HepG2 (cell line): ENCODE data around the gene PSRC1. TPM values are rescaled to one million over a fixed set of nuclear protein-coding genes. Genes with fewer than 3 reads are reported as not detected.

ENCODE experiments used
- CBX1 ChIP-seq: IDR thresholded peaks from one replicate; pipeline ENCODE4 v1.6.1; 2016; ENCODE audit warnings: antibody characterized with exemption, low read depth
- CCDC6 ChIP-seq: sonication (generic); formaldehyde crosslinking; IDR thresholded peaks from 2 replicates; pipeline ENCODE4 v1.8.1; 2022; ENCODE audit warnings: mild to moderate bottlenecking, missing genetic modification reagents, moderate library complexity
- CEBPZ ChIP-seq: IDR thresholded peaks from 2 replicates; pipeline ENCODE4 v1.6.1; 2012; ENCODE audit warnings: low read length, improper control_type of control experiment
- CENPX ChIP-seq: sonication (generic); formaldehyde crosslinking; IDR thresholded peaks from 2 replicates; pipeline ENCODE4 v1.9.0; 2021; ENCODE audit warnings: mild to moderate bottlenecking, missing genetic modification reagents, moderate library complexity
- FLYWCH1 ChIP-seq: sonication (generic); formaldehyde crosslinking; IDR thresholded peaks from 2 replicates; pipeline ENCODE4 v1.8.1; 2023; ENCODE audit warnings: mild to moderate bottlenecking, missing genetic modification reagents
- GTF2F1 ChIP-seq: fragments of 150-350 bp; IDR thresholded peaks from 2 replicates; pipeline ENCODE4 v1.6.1; 2014; ENCODE audit warnings: low read length
- MXD4 ChIP-seq: IDR thresholded peaks from 2 replicates; pipeline ENCODE4 v1.6.1; 2016; ENCODE audit warnings: mild to moderate bottlenecking, missing biosample characterization, missing genetic modification reagents
- NCOR1 ChIP-seq: fragments of 200-600 bp; sonication (generic); IDR thresholded peaks from 2 replicates; pipeline ENCODE4 v1.7.0; 2017; ENCODE audit warnings: antibody characterized with exemption, low read length, borderline replicate concordance
- RBM22 ChIP-seq: fragments of 200-400 bp; formaldehyde crosslinking; optimal IDR thresholded peaks from 2 replicates; pipeline ENCODE3; 2017; ENCODE audit warnings: mild to moderate bottlenecking, low read length, moderate library complexity
- SATB2 ChIP-seq: sonication (generic); formaldehyde crosslinking; IDR thresholded peaks from 2 replicates; pipeline ENCODE4 v1.5.0; 2020; ENCODE audit warnings: missing genetic modification reagents
- SMC3 ChIP-seq: IDR thresholded peaks from 2 replicates; pipeline ENCODE4 v1.6.1; 2011; ENCODE audit warnings: low read length, improper control_type of control experiment
- SP2 ChIP-seq: sonication (generic); formaldehyde crosslinking; IDR thresholded peaks from 2 replicates; pipeline ENCODE4 v1.5.1; 2020; ENCODE audit warnings: mild to moderate bottlenecking, missing genetic modification reagents
- ZBTB1 ChIP-seq: sonication (generic); formaldehyde crosslinking; IDR thresholded peaks from 2 replicates; pipeline ENCODE4 v1.4.0; 2020; ENCODE audit warnings: missing genetic modification reagents, borderline replicate concordance
- ZFYVE20 ChIP-seq: sonication (generic); formaldehyde crosslinking; IDR thresholded peaks from 2 replicates; pipeline ENCODE4 v1.8.0; 2023; ENCODE audit warnings: low read depth, mild to moderate bottlenecking, moderate library complexity, missing genetic modification reagents, borderline replicate concordance
- ZNF160 ChIP-seq: sonication (generic); formaldehyde crosslinking; IDR thresholded peaks from 2 replicates; pipeline ENCODE4 v1.8.0; 2022; ENCODE audit warnings: mild to moderate bottlenecking, inconsistent platforms, missing genetic modification reagents
- ZNF282 ChIP-seq: fragments of 450-650 bp; IDR thresholded peaks from 2 replicates; pipeline ENCODE4 v1.6.1; 2018; ENCODE audit not compliant: partially characterized antibody
- ZNF547 ChIP-seq: sonication (generic); formaldehyde crosslinking; IDR thresholded peaks from 2 replicates; pipeline ENCODE4 v1.5.1; 2020; ENCODE audit warnings: mild to moderate bottlenecking, missing genetic modification reagents
- ZNF569 ChIP-seq: sonication (generic); formaldehyde crosslinking; IDR thresholded peaks from 2 replicates; pipeline ENCODE4 v1.5.0; 2020; ENCODE audit warnings: mild to moderate bottlenecking, missing genetic modification reagents, moderate library complexity, borderline replicate concordance
- ZNF572 ChIP-seq: sonication (generic); formaldehyde crosslinking; IDR thresholded peaks from 2 replicates; pipeline ENCODE4 v1.5.1; 2020; ENCODE audit warnings: mild to moderate bottlenecking, missing genetic modification reagents
- ZNF749 ChIP-seq: sonication (generic); formaldehyde crosslinking; IDR thresholded peaks from 2 replicates; pipeline ENCODE4 v1.8.0; 2022; ENCODE audit warnings: mild to moderate bottlenecking, missing genetic modification reagents, moderate library complexity, borderline replicate concordance
- ZNF782 ChIP-seq: sonication (generic); formaldehyde crosslinking; IDR thresholded peaks from 2 replicates; pipeline ENCODE4 v1.4.0; 2020; ENCODE audit warnings: missing genetic modification reagents, mild to moderate bottlenecking, borderline replicate concordance
- polyA plus RNA-seq, 8 experiments: library from polyadenylated mRNA; depleted of rRNA in 3 of 8; stranded (reverse) in 7 of 8; unstranded in 1 of 8; fragments of >200 nt; fragmentation: Illumina TruSeq in 4 of 8; extraction: Trizol in 4 of 8; gene quantifications; 2 replicates each; pipeline versions ENCODE4 v1.2.1 to v1.2.3, GENCODE V29; 2011 to 2016; ENCODE audit warnings: low read depth in 4 of 8, missing spikeins in 1 of 8, mixed read lengths in 1 of 8; ENCODE audit not compliant: insufficient read depth in 1 of 8
- total RNA-seq, 5 experiments: library from RNA; depleted of rRNA; stranded (reverse); fragments of >200 nt; fragmentation: Illumina TruSeq; extraction: Trizol; gene quantifications; 2 replicates each; pipeline ENCODE4 v1.2.3, GENCODE V29; 2016; ENCODE audit warnings: low read depth in 1 of 5
- TF ChIP-seq, protein P1 (sequence below): sonication (generic); formaldehyde crosslinking; IDR thresholded peaks from 2 replicates; pipeline ENCODE4 v1.4.0; 2020; ENCODE audit warnings: mild to moderate bottlenecking, missing genetic modification reagents, borderline replicate concordance
- TF ChIP-seq, protein P2 (sequence below): sonication (generic); formaldehyde crosslinking; IDR thresholded peaks from 2 replicates; pipeline ENCODE4 v1.8.1; 2023; ENCODE audit warnings: mild to moderate bottlenecking, missing genetic modification reagents

Gene PSRC1
- total and polyA plus RNA-seq, 2 of the 13 experiments (the other 11 are each of a cell fraction or from before 2014, with no cell fraction given), result 28.6 to 30.3 TPM

- TF ChIP-seq, protein P1, sequence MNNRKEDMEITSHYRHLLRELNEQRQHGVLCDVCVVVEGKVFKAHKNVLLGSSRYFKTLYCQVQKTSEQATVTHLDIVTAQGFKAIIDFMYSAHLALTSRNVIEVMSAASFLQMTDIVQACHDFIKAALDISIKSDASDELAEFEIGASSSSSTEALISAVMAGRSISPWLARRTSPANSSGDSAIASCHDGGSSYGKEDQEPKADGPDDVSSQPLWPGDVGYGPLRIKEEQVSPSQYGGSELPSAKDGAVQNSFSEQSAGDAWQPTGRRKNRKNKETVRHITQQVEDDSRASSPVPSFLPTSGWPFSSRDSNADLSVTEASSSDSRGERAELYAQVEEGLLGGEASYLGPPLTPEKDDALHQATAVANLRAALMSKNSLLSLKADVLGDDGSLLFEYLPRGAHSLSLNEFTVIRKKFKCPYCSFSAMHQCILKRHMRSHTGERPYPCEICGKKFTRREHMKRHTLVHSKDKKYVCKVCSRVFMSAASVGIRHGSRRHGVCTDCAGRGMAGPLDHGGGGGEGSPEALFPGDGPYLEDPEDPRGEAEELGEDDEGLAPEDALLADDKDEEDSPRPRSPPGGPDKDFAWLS, result no peak
- TF ChIP-seq CEBPZ, result no peak
- no peak for TF ChIP-seq CENPX (CRISPR knock-in tag)
- no peak for TF ChIP-seq NCOR1
- TF ChIP-seq ZBTB1 (CRISPR knock-in tag), result peak; percentile 57; the same call in 1 of the 2 replicates
- TF ChIP-seq ZNF282, result no peak
- TF ChIP-seq ZNF547 (CRISPR knock-in tag), result peak; percentile 52; the same call in 1 of the 2 replicates
- TF ChIP-seq CCDC6 (CRISPR knock-in tag), result 0 out of 2 replicates have a peak, but pooled peaks have one; percentile 25
- TF ChIP-seq ZNF569 (CRISPR knock-in tag), result no peak
- no peak for TF ChIP-seq SMC3
- TF ChIP-seq GTF2F1, result no peak
- TF ChIP-seq, protein P2, sequence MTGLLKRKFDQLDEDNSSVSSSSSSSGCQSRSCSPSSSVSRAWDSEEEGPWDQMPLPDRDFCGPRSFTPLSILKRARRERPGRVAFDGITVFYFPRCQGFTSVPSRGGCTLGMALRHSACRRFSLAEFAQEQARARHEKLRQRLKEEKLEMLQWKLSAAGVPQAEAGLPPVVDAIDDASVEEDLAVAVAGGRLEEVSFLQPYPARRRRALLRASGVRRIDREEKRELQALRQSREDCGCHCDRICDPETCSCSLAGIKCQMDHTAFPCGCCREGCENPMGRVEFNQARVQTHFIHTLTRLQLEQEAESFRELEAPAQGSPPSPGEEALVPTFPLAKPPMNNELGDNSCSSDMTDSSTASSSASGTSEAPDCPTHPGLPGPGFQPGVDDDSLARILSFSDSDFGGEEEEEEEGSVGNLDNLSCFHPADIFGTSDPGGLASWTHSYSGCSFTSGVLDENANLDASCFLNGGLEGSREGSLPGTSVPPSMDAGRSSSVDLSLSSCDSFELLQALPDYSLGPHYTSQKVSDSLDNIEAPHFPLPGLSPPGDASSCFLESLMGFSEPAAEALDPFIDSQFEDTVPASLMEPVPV (CRISPR knock-in tag), result peak; percentile 88
- TF ChIP-seq ZNF572, result no peak
- TF ChIP-seq SP2, result peak; percentile 78
- TF ChIP-seq ZNF782 (CRISPR knock-in tag), result 0 out of 2 replicates have a peak, but pooled peaks have one; percentile 49
- no peak for TF ChIP-seq FLYWCH1
- TF ChIP-seq ZNF160 (CRISPR knock-in tag), result peak; percentile 44
- no peak for TF ChIP-seq SATB2 (CRISPR knock-in tag)
- no peak for TF ChIP-seq RBM22
- TF ChIP-seq MXD4 (CRISPR knock-in tag), result peak; percentile 80; the same call in 1 of the 2 replicates
- no peak for TF ChIP-seq ZFYVE20 (CRISPR knock-in tag)
- 0 out of 2 replicates have a peak, but pooled peaks have one; percentile 72 for TF ChIP-seq ZNF749 (CRISPR knock-in tag)
- peak; percentile 86 for TF ChIP-seq CBX1
Measured at GRCh38 chr1:109282952-109283747, at the start of gene PSRC1 (continued).
